Measurements from ENCODE around the gene DGKK.
"Not testable (repeated sequence)": the region's sequence is repeated elsewhere in the genome, so short reads cannot be mapped to it uniquely, and the experiment has no call there.

The DGKK gene

GRCh38 chrX:50372966-50373365 is 97.7 kb downstream of the DGKK start:
- no peak for TF ChIP-seq CTCF (IDR thresholded peaks at IDR 0.05; ENCODE audit: insufficient read depth, low read length, missing control alignments)
- no peak for DNase-seq (ENCODE audit: low read depth, low spot score)
- H3K4me3 ChIP-seq (ENCODE audit: low read depth, low read length) = no peak overlapping the region
- POLR2A ChIA-PET = no interaction called here
- CTCF ChIA-PET = no interaction called here

- CTCF ChIA-PET = no interaction called here
- DNase-seq (ENCODE audit: low read depth, low spot score) = no peak
- TF ChIP-seq CTCF (IDR thresholded peaks at IDR 0.05; ENCODE audit: insufficient read depth, low read length, missing control alignments) = no peak
- no peak overlapping the region for H3K4me3 ChIP-seq (ENCODE audit: low read depth, low read length)
- POLR2A ChIA-PET = no interaction called here
Observed at GRCh38 chrX:50343917-50344316, 126.7 kb downstream of the DGKK start.

GRCh38 chrX:50333308-50333707 is 137.3 kb downstream of the DGKK start:
- ChIA-PET POLR2A (no interaction called here), CTCF (no interaction called here)
- TF ChIP-seq CTCF (IDR thresholded peaks at IDR 0.05; ENCODE audit: insufficient read depth, low read length, missing control alignments) = no peak
- H3K4me3 ChIP-seq (ENCODE audit: low read depth, low read length) = no peak overlapping the region
- no peak for DNase-seq (ENCODE audit: low read depth, low spot score)

GRCh38 chrX:50332668-50333067 is 138.0 kb downstream of the DGKK start:
- POLR2A ChIA-PET; DNase-seq (ENCODE audit: low read depth, low spot score); CTCF ChIA-PET; H3K4me3 ChIP-seq (ENCODE audit: low read depth, low read length): not testable (repeated sequence)

GRCh38 chrX:50327235-50327634 is 143.4 kb downstream of the DGKK start:
- no peak for DNase-seq (ENCODE audit: low read depth, low spot score)
- POLR2A ChIA-PET = no interaction called here
- no peak for TF ChIP-seq CTCF (IDR thresholded peaks at IDR 0.05; ENCODE audit: insufficient read depth, low read length, missing control alignments)
- CTCF ChIA-PET = no interaction called here
- no peak overlapping the region for H3K4me3 ChIP-seq (ENCODE audit: low read depth, low read length)
